ENCODE data around the gene ZIM2.

The ZIM2 gene

GRCh38 chr19:56838909-56839651 lies 1.4 kb downstream of the ZIM2 start:
- FAIRE-seq: peak; percentile 53

GRCh38 chr19:56838024-56838908 lies 2.3 kb downstream of the ZIM2 start:
- FAIRE-seq: no peak

GRCh38 chr19:56837492-56838023 lies 3.0 kb downstream of the ZIM2 start:
- FAIRE-seq: no peak

GRCh38 chr19:56837004-56837403 lies 3.5 kb downstream of the ZIM2 start:
- FAIRE-seq: no peak

GRCh38 chr19:56836059-56836458 lies 4.5 kb downstream of the ZIM2 start:
- FAIRE-seq: no peak

- no peak for FAIRE-seq
Measured at GRCh38 chr19:56835401-56835800, 5.1 kb downstream of the ZIM2 start.

GRCh38 chr19:56834564-56835375 lies 5.8 kb downstream of the ZIM2 start:
- FAIRE-seq: no peak

- FAIRE-seq: no peak
Measured at GRCh38 chr19:56832352-56832928, 8.1 kb downstream of the ZIM2 start.

- FAIRE-seq: no peak
Measured at GRCh38 chr19:56831255-56831654, 9.3 kb downstream of the ZIM2 start.

- no peak for FAIRE-seq
Measured at GRCh38 chr19:56829596-56829995, 10.9 kb downstream of the ZIM2 start.

GRCh38 chr19:56827708-56828107 lies 12.8 kb downstream of the ZIM2 start:
- FAIRE-seq: no peak

- FAIRE-seq: no peak
Measured at GRCh38 chr19:56823956-56824355, 16.6 kb downstream of the ZIM2 start.

GRCh38 chr19:56823417-56823816 lies 17.1 kb downstream of the ZIM2 start:
- FAIRE-seq: no peak

GRCh38 chr19:56822755-56823154 lies 17.8 kb downstream of the ZIM2 start:
- FAIRE-seq: no peak

- FAIRE-seq: no peak
Measured at GRCh38 chr19:56821675-56822074, 18.9 kb downstream of the ZIM2 start.

GRCh38 chr19:56821209-56821608 lies 19.3 kb downstream of the ZIM2 start:
- FAIRE-seq: no peak

- no peak for FAIRE-seq
Measured at GRCh38 chr19:56819166-56819565, 21.4 kb downstream of the ZIM2 start.

GRCh38 chr19:56814656-56815055 lies 25.9 kb downstream of the ZIM2 start:
- FAIRE-seq: no peak

GRCh38 chr19:56813531-56813930 lies 27.0 kb downstream of the ZIM2 start:
- FAIRE-seq: no peak

GRCh38 chr19:56811480-56811879 lies 29.0 kb downstream of the ZIM2 start:
- no peak for FAIRE-seq

- no peak for FAIRE-seq
Measured at GRCh38 chr19:56810260-56810659, 30.3 kb downstream of the ZIM2 start.

GRCh38 chr19:56808717-56809392 lies 31.7 kb downstream of the ZIM2 start:
- no peak for FAIRE-seq
